KMS-11 (cell line): Measurements from ENCODE around the gene RPP30.

Experiments
- H2AFZ ChIP-seq: fragments of 200-600 bp; sonication (generic); 2 replicates; pipeline ENCODE4 v1.6.1; 2016; ENCODE audit warnings: antibody characterized with exemption, mixed run types, low read depth
- H3K27ac ChIP-seq: fragments of 200-600 bp; sonication (generic); 2 replicates; pipeline ENCODE4 v1.6.1; 2016; ENCODE audit warnings: mild to moderate bottlenecking, mixed run types
- H3K27me3 ChIP-seq: fragments of 200-600 bp; sonication (generic); 2 replicates; pipeline ENCODE4 v1.6.1; 2017; ENCODE audit warnings: mild to moderate bottlenecking, low read depth, mixed run types, moderate library complexity; ENCODE audit not compliant: insufficient read depth
- H3K36me3 ChIP-seq: fragments of 200-600 bp; sonication (generic); 2 replicates; pipeline ENCODE4 v1.6.1; 2017; ENCODE audit warnings: mild to moderate bottlenecking, mixed run types; ENCODE audit not compliant: insufficient read depth
- H3K4me1 ChIP-seq: fragments of 200-600 bp; sonication (generic); 2 replicates; pipeline ENCODE4 v1.6.1; 2016; ENCODE audit warnings: mild to moderate bottlenecking, low read depth, mixed run types; ENCODE audit not compliant: poor library complexity, severe bottlenecking
- H3K4me2 ChIP-seq: fragments of 200-600 bp; sonication (generic); 2 replicates; pipeline ENCODE4 v1.7.0; 2016; ENCODE audit warnings: mild to moderate bottlenecking, mixed run types
- H3K4me3 ChIP-seq: fragments of 200-600 bp; sonication (generic); IDR thresholded peaks from 2 replicates; pipeline ENCODE4 v1.6.1; 2017; ENCODE audit warnings: low read depth, low read length, mixed read lengths; ENCODE audit not compliant: insufficient read depth
- H3K79me2 ChIP-seq: fragments of 200-600 bp; sonication (generic); 2 replicates; pipeline ENCODE4 v1.6.1; 2016; ENCODE audit warnings: low read depth, mixed run types; ENCODE audit not compliant: insufficient read depth
- H3K9ac ChIP-seq: fragments of 200-600 bp; sonication (generic); 2 replicates; pipeline ENCODE4 v1.6.1; 2016; ENCODE audit warnings: mild to moderate bottlenecking, mixed run types
- H4K20me1 ChIP-seq: fragments of 200-600 bp; sonication (generic); 2 replicates; pipeline ENCODE4 v1.6.1; 2016; ENCODE audit warnings: mild to moderate bottlenecking, mixed run types; ENCODE audit not compliant: insufficient read depth
- CTCF ChIP-seq: fragments of 200-600 bp; sonication (generic); conservative IDR thresholded peaks from 2 replicates; pipeline ENCODE4 v1.6.1; 2017; ENCODE audit warnings: low read depth, mild to moderate bottlenecking, antibody characterized with exemption, low read length, moderate library complexity, mixed read lengths

The RPP30 gene

GRCh38 chr10:90849956-90850749 lies 21.6 kb upstream of the RPP30 start:
- H3K79me2 ChIP-seq, result no peaks in the 10 kb centered on the region
- no peak overlapping the region for H3K27ac ChIP-seq
- H3K4me1 ChIP-seq, result no peaks in the 10 kb centered on the region

GRCh38 chr10:90855126-90855525 lies 16.6 kb upstream of the RPP30 start:
- H2AFZ ChIP-seq, result no peak overlapping the region
- H3K4me1 ChIP-seq, result no peaks in the 10 kb centered on the region
- H3K79me2 ChIP-seq, result no peaks in the 10 kb centered on the region
- no peak overlapping the region for H3K27ac ChIP-seq
- no peaks in the 10 kb centered on the region for H3K36me3 ChIP-seq
- no peaks in the 10 kb centered on the region for H3K27me3 ChIP-seq
- H3K9ac ChIP-seq, result no peak overlapping the region
- H4K20me1 ChIP-seq, result no peaks in the 10 kb centered on the region
- no peak for TF ChIP-seq CTCF
- H3K4me3 ChIP-seq, result no peak overlapping the region
- no peak overlapping the region for H3K4me2 ChIP-seq

More at GRCh38 chr10:90849956-90850749, 21.6 kb upstream of the RPP30 start:
- Histone ChIP-seq H2AFZ (no peak overlapping the region), H3K36me3 (no peaks in the 10 kb centered on the region), H4K20me1 (no peaks in the 10 kb centered on the region), H3K4me3 (no peak overlapping the region), H3K4me2 (no peak overlapping the region), H3K9ac (no peak overlapping the region), H3K27me3 (no peaks in the 10 kb centered on the region)
- no peak for TF ChIP-seq CTCF

GRCh38 chr10:90856261-90856660 lies 15.5 kb upstream of the RPP30 start:
- Histone ChIP-seq H3K27ac (no peak overlapping the region), H3K27me3 (no peaks in the 10 kb centered on the region), H3K4me1 (peaks cover 8% of the 10 kb centered on the region), H3K9ac (no peak overlapping the region), H3K4me2 (no peak overlapping the region), H3K4me3 (no peak overlapping the region), H2AFZ (no peak overlapping the region), H3K79me2 (no peaks in the 10 kb centered on the region), H4K20me1 (no peaks in the 10 kb centered on the region), H3K36me3 (no peaks in the 10 kb centered on the region)
- TF ChIP-seq CTCF, result no peak

- no peak for TF ChIP-seq CTCF
- no peaks in the 10 kb centered on the region for H3K27me3 ChIP-seq
- no peak overlapping the region; the same call in 1 of the 2 replicates for H3K9ac ChIP-seq
- H3K4me2 ChIP-seq, result peak overlapping the region; percentile 43; the same call in 1 of the 2 replicates
- peaks cover 8% of the 10 kb centered on the region for H3K4me1 ChIP-seq
- H2AFZ ChIP-seq, result peak overlapping the region; percentile 84
- no peaks in the 10 kb centered on the region for H4K20me1 ChIP-seq
- H3K36me3 ChIP-seq, result no peaks in the 10 kb centered on the region
- H3K4me3 ChIP-seq, result no peak overlapping the region
- H3K27ac ChIP-seq, result no peak overlapping the region
- H3K79me2 ChIP-seq, result no peaks in the 10 kb centered on the region
These were observed 14.7 kb upstream of the RPP30 start for GRCh38 chr10:90856964-90857634.
